HUES64 (cell line): ENCODE measurements around the gene PDXDC1.
"Not testable (repeated sequence)": the region's sequence is repeated elsewhere in the genome, so short reads cannot be mapped to it uniquely, and the experiment has no call there.

Experiments used
- H3K27ac ChIP-seq: 2 replicates; pipeline ENCODE4 v1.7.0; 2013; ENCODE audit warnings: low read depth, low read length, inconsistent platforms
- H3K27me3 ChIP-seq: 2 replicates; pipeline ENCODE4 v1.6.1; 2013; ENCODE audit warnings: mild to moderate bottlenecking, low read length; ENCODE audit not compliant: insufficient read depth
- H3K36me3 ChIP-seq: 2 replicates; pipeline ENCODE4 v1.6.1; 2013; ENCODE audit warnings: mild to moderate bottlenecking, low read length; ENCODE audit not compliant: insufficient read depth
- H3K4me1 ChIP-seq: 2 replicates; pipeline ENCODE4 v1.6.1; 2013; ENCODE audit warnings: mild to moderate bottlenecking, low read length, moderate library complexity; ENCODE audit not compliant: insufficient read depth
- H3K4me3 ChIP-seq: 2 replicates; pipeline ENCODE4 v1.5.1; 2013; ENCODE audit warnings: mild to moderate bottlenecking, low read length, moderate library complexity
- H3K9ac ChIP-seq: 2 replicates; pipeline ENCODE4 v1.6.1; 2013; ENCODE audit warnings: mild to moderate bottlenecking, low read depth, low read length
- H3K9me3 ChIP-seq: 2 replicates; pipeline ENCODE4 v1.6.1; 2013; ENCODE audit warnings: low read depth, low read length; ENCODE audit not compliant: insufficient read depth
- WGBS: fragments of 150-250, 120-280 bp; methylation state at CpG from one replicate; pipeline ENCODE4 v1.1.7; 2013; ENCODE audit warnings: missing lambda C conversion rate; 5-methylcytosine and 5-hydroxymethylcytosine counted together

PDXDC1 gene

GRCh38 chr16:15059324-15059723 is 84.5 kb downstream of the PDXDC1 start:
- H3K9me3 ChIP-seq = no peaks in the 10 kb centered on the region
- 100% methylated on average over 2 of the region's 3 CpGs for WGBS
- no peak overlapping the region for H3K27ac ChIP-seq
- no peaks in the 10 kb centered on the region for H3K27me3 ChIP-seq
- no peak overlapping the region for H3K4me3 ChIP-seq
- peaks cover 55% of the 10 kb centered on the region for H3K36me3 ChIP-seq
- H3K4me1 ChIP-seq = no peaks in the 10 kb centered on the region
- no peak overlapping the region for H3K9ac ChIP-seq

- not testable (repeated sequence) for H3K27ac ChIP-seq, H3K9me3 ChIP-seq, H3K9ac ChIP-seq, H3K4me3 ChIP-seq, H3K27me3 ChIP-seq, H3K4me1 ChIP-seq
- 95% methylated on average over 6 of the region's 8 CpGs for WGBS
- H3K36me3 ChIP-seq = peaks cover 72% of the 10 kb centered on the region
These were observed 87.4 kb downstream of the PDXDC1 start for GRCh38 chr16:15062085-15062810.

GRCh38 chr16:15065961-15066360 is 91.1 kb downstream of the PDXDC1 start:
- H3K9me3 ChIP-seq, H3K9ac ChIP-seq, H3K27ac ChIP-seq, H3K27me3 ChIP-seq, H3K4me1 ChIP-seq, H3K4me3 ChIP-seq: not testable (repeated sequence)
- 100% methylated on average over 1 of the region's 4 CpGs for WGBS
- H3K36me3 ChIP-seq = peaks cover 79% of the 10 kb centered on the region

DNA sequence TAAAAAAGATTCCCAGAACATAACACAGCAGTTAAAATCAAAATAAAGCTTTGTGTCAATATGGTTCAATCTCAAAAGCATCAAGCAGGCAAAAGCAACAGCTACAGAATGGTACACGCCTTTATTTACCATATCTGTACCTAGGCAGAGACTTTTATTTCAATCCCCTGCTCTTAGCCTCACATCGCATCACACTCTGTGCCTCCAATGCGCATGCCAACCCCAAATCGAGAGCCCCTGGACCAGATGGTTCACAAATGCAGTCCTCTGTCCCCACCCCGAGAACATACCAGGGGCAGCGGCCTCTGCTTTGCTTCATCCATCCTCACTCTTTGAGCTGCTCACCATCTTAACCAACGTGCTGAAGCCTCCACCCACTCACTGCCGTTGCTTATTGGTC is 91.9 kb downstream of the PDXDC1 start:
- not testable (repeated sequence) for H3K4me1 ChIP-seq, H3K9ac ChIP-seq, H3K27me3 ChIP-seq, H3K4me3 ChIP-seq, H3K9me3 ChIP-seq, H3K27ac ChIP-seq
- H3K36me3 ChIP-seq = peaks cover 75% of the 10 kb centered on the region
- WGBS = 93% methylated on average over 5 of the region's 8 CpGs

DNA sequence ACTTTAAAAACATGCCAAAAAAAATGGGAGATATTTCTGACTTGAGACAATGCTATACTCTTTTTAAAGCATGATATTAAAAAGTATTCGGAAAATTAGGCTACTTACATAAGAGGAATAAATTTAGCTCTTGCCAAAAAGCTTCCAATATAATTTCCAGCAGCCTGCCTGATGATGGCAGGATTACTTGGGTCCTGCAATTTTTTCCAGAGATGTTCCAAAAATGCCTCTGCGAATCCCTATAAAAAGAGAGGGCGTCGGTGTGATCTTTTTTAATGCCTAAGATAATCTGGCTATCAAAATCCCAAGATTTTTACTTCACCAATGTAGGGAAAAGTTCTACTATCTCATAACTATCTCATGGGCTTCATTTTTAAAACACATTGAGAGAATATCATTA is 96.2 kb downstream of the PDXDC1 start:
- not testable (repeated sequence) for H3K4me3 ChIP-seq, H3K9ac ChIP-seq, H3K9me3 ChIP-seq, H3K27ac ChIP-seq, H3K27me3 ChIP-seq, H3K4me1 ChIP-seq
- H3K36me3 ChIP-seq = peaks cover 78% of the 10 kb centered on the region
- WGBS = 98% methylated on average over 3 of the region's 4 CpGs

- H3K27me3 ChIP-seq, H3K9ac ChIP-seq, H3K27ac ChIP-seq, H3K4me3 ChIP-seq, H3K4me1 ChIP-seq, H3K9me3 ChIP-seq: not testable (repeated sequence)
- peaks cover 83% of the 10 kb centered on the region for H3K36me3 ChIP-seq
- 85% methylated on average over 12 of the region's 16 CpGs for WGBS
These were observed 97.3 kb downstream of the PDXDC1 start for GRCh38 chr16:15071916-15072769.

DNA sequence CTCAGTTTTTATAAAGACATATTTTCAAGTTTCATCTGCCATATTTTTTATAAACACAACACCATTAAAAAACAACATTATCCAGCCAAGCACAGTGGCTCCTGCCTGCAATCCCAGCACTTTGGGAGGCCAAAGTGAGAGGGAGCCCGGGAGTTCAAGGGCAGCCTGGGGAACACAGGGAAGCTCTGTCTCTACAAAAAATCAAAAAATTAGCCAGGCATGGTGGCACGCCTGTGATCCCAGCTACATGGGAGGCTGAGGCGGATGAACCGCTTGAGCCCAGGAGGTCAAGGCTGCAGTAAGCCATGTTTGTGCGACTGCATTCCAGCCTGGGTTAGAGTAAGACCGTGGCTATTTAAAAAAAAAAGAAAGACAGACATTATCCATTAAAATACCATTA is 98.3 kb downstream of the PDXDC1 start:
- H3K4me3 ChIP-seq = no peak overlapping the region
- H3K4me1 ChIP-seq = no peaks in the 10 kb centered on the region
- H3K27me3 ChIP-seq = no peaks in the 10 kb centered on the region
- no peak overlapping the region for H3K27ac ChIP-seq
- 95% methylated on average over 6 of the region's 6 CpGs for WGBS
- peaks cover 85% of the 10 kb centered on the region for H3K36me3 ChIP-seq
- no peak overlapping the region for H3K9ac ChIP-seq
- no peaks in the 10 kb centered on the region for H3K9me3 ChIP-seq

GRCh38 chr16:15076161-15076560 is 101.3 kb downstream of the PDXDC1 start:
- not testable (repeated sequence) for H3K27me3 ChIP-seq, H3K9me3 ChIP-seq, H3K4me1 ChIP-seq, H3K9ac ChIP-seq, H3K27ac ChIP-seq, H3K4me3 ChIP-seq
- H3K36me3 ChIP-seq = peaks cover 77% of the 10 kb centered on the region
- 93% methylated on average over 1 of the region's 2 CpGs for WGBS

DNA sequence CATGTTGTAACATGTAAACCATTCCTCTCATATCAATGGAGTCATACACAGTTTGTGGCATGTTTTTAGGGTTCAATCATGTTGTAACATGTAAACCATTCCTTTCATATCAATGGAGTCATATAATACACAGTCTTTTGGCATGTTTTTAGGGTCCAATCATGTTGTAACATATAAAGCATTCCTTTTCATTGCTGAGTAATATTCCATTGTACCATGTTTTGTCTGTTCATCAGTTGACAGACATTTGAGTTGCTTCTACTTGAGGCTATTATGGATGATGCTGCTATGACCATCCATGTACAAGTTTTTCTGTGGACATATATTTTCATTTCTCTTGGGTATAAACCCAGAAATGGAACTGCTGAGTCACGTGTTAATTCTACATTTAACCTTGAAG is 106.1 kb downstream of the PDXDC1 start:
- not testable (repeated sequence) for H3K4me1 ChIP-seq, H3K27me3 ChIP-seq, H3K9me3 ChIP-seq, H3K4me3 ChIP-seq, H3K9ac ChIP-seq, H3K27ac ChIP-seq
- H3K36me3 ChIP-seq = peaks cover 79% of the 10 kb centered on the region
- WGBS = 92% methylated on average over 1 of the region's 1 CpG

- not testable (repeated sequence) for H3K4me1 ChIP-seq, H3K9ac ChIP-seq, H3K27me3 ChIP-seq, H3K27ac ChIP-seq, H3K4me3 ChIP-seq, H3K9me3 ChIP-seq
- peaks cover 82% of the 10 kb centered on the region for H3K36me3 ChIP-seq
- 95% methylated on average over 3 of the region's 3 CpGs for WGBS
These were observed 108.0 kb downstream of the PDXDC1 start for GRCh38 chr16:15082788-15083187.

DNA sequence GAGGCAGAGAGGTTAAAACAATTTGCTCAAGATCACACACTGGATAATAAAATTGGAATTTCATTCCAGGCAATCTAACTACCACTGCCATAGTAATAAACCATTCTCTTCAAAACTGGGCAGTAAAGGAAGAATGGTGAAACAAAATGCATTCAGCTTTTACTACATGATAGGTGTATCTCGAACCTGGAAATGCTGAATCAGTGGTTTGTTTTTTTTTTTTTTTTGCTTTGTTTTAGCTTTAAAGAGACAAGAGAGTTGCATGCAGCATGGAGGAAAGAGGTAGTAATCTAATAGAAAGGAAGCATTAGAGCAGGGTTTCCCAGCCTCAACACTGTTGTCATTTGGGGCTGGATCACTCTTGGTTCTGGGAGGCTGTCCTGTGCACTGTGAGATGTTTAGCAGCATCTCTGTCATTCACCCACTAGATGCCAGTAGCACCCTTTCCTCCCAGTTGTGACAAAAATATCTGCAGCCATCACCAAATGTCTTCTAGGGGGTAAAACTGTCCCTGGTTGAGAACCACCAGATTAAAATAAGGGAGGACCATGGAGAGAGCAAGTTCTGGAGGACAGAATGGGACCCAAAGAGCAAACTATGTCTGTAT is 115.9 kb downstream of the PDXDC1 start:
- not testable (repeated sequence) for H3K27me3 ChIP-seq, H3K4me3 ChIP-seq, H3K9ac ChIP-seq, H3K4me1 ChIP-seq, H3K27ac ChIP-seq, H3K9me3 ChIP-seq
- 89% methylated on average over 1 of the region's 1 CpG for WGBS
- peaks cover 55% of the 10 kb centered on the region for H3K36me3 ChIP-seq
